Measurements from ENCODE around the gene ZCWPW1. TPM values are rescaled to one million over a fixed set of nuclear protein-coding genes. Genes with fewer than 3 reads are reported as not detected.

ZCWPW1 gene
- total and polyA plus RNA-seq, 2 donors (not counting 1 experiment from before 2014, with no cell fraction given): 11.3 to 28.0 TPM

- Mint-ChIP-seq H3K4me3 (no peak overlapping the region), H3K9me3 (ENCODE audit: insufficient read depth) (no peaks in the 10 kb centered on the region), H3K27ac (peak overlapping the region; percentile 53), H3K4me1 (peaks cover 36% of the 10 kb centered on the region), H3K27me3 (no peaks in the 10 kb centered on the region)
- CTCF ChIA-PET: interaction anchor here (0.7 to 4.3 kb wide), 6 partner anchors 10 to 118 kb away, joined by 4 to 80 read pairs (median 14); partner anchors contain the start of genes NYAP1 and TSC22D4
- Histone ChIP-seq H4K20me1 (ENCODE audit: control insufficient read depth, insufficient read depth, low read length, poor library complexity, severe bottlenecking) (peaks cover 68% of the 10 kb centered on the region), H3K79me2 (ENCODE audit: control insufficient read depth, insufficient read depth, low read length) (peaks cover 34% of the 10 kb centered on the region), H3K9ac (ENCODE audit: low read length) (no peak overlapping the region), H3K27me3 (replicated peaks in 1 of 4; ENCODE audit: control extremely low read depth in 1 of 4, control insufficient read depth in 3 of 4, insufficient read depth in 4 of 4, low read length in 3 of 4) (no peaks in the 10 kb centered on the region), H3K27ac (ENCODE audit: low read length in 2 of 2) (no peak overlapping the region), H3K36me3 (replicated peaks in 1 of 2; ENCODE audit: control extremely low read depth in 1 of 2, control insufficient read depth in 1 of 2, extremely low read depth in 1 of 2, insufficient read depth in 2 of 2, low read length in 1 of 2) (peaks cover 1 to 49% of the 10 kb centered on the region in 2 experiments), H2AFZ (ENCODE audit: insufficient read depth, low read depth, low read length, poor library complexity, severe bottlenecking) (no peak overlapping the region), H3K4me1 (ENCODE audit: control insufficient read depth in 2 of 2, insufficient read depth in 2 of 2, low read length in 2 of 2) (peaks cover 17 to 35% of the 10 kb centered on the region in 2 donors), H3K4me2 (replicated peaks; ENCODE audit: low read depth, low read length, poor library complexity, severe bottlenecking) (no peak overlapping the region), H3K4me3 (ENCODE audit: control extremely low read depth in 1 of 5, extremely low read depth in 1 of 5, insufficient read depth in 1 of 5, low read depth in 2 of 5, low read length in 4 of 5) (no peak overlapping the region), H3K9me3 (ENCODE audit: control extremely low read depth in 1 of 3, control insufficient read depth in 2 of 3, insufficient read depth in 1 of 3, low read length in 2 of 3) (no peaks in the 10 kb centered on the region)
- ATAC-seq (ENCODE audit: low read depth): no peak
- POLR2A ChIA-PET: no interaction called here
- no peak for DNase-seq
- 81% methylated on average over 3 of the region's 4 CpGs for WGBS (ENCODE audit: insufficient coverage)
- TF ChIP-seq EZH2 (IDR thresholded peaks at IDR 0.05; ENCODE audit: borderline replicate concordance, insufficient read depth, low read depth, low read length, poor library complexity, severe bottlenecking) (no peak), CTCF (IDR thresholded peaks at IDR 0.05) (no peak)
- intact Hi-C loops (cut with micrococcal nuclease): loop anchor here (10.0 kb wide), 1 partner anchor 234 kb away; the partner anchor contains the start of gene POP7
These were observed 42.5 kb upstream of the ZCWPW1 start for GRCh38 chr7:100471021-100471420.

All from B cell (primary cell).